ENCODE measurements around the gene SLC16A2.

The SLC16A2 gene

DNA sequence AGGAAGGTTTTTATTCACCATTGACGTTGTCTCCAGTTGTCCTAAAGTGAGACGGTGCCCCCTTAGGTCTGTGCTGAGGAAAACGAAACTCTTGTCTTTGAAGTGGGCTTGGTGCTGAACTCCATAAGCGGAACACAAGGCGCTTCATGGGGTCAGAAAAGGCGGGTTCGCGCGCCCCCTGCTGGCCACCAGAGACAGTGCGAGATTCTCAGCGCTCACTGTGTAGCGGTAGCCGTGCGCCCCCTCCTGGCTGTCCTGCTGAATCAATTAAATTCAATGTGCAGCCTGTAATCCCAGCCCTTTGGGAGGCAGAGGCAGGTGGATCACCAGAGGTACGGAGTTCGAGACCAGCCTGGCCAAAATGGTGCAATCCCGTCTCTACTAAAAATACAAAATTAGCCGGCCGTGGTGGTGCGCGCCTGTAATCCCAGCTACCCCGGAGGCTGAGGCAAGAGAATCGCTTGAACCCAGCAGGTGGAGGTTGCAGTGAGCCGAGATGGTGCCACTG is 129.1 kb downstream of the SLC16A2 start (continued):
- TF ChIP-seq ZNF138 (tag by site-specific recombination; IDR thresholded peaks at IDR 0.05; ENCODE audit: borderline replicate concordance) (no peak), ZSCAN16 (tag by site-specific recombination; IDR thresholded peaks at IDR 0.05) (no peak), ZNF677 (tag by site-specific recombination; IDR thresholded peaks at IDR 0.05) (no peak), ZXDB (tag by site-specific recombination; IDR thresholded peaks at IDR 0.05) (peak; percentile 61; the same call in 1 of the 2 replicates), ZNF776 (tag by site-specific recombination; IDR thresholded peaks at IDR 0.05; ENCODE audit: borderline replicate concordance) (no peak), ZNF626 (tag by site-specific recombination; IDR thresholded peaks at IDR 0.05) (no peak), ZSCAN30 (tag by site-specific recombination; IDR thresholded peaks at IDR 0.05) (peak; percentile 91), KLF10 (tag by site-specific recombination; IDR thresholded peaks at IDR 0.05) (no peak), ZNF621 (tag by site-specific recombination; IDR thresholded peaks at IDR 0.05) (no peak), RBAK (tag by site-specific recombination; IDR thresholded peaks at IDR 0.05) (no peak), ZNF37A (tag by site-specific recombination; IDR thresholded peaks at IDR 0.05) (no peak), GFI1B (tag by site-specific recombination; IDR thresholded peaks at IDR 0.05) (no peak)
- TF ChIP-seq, protein P1, sequence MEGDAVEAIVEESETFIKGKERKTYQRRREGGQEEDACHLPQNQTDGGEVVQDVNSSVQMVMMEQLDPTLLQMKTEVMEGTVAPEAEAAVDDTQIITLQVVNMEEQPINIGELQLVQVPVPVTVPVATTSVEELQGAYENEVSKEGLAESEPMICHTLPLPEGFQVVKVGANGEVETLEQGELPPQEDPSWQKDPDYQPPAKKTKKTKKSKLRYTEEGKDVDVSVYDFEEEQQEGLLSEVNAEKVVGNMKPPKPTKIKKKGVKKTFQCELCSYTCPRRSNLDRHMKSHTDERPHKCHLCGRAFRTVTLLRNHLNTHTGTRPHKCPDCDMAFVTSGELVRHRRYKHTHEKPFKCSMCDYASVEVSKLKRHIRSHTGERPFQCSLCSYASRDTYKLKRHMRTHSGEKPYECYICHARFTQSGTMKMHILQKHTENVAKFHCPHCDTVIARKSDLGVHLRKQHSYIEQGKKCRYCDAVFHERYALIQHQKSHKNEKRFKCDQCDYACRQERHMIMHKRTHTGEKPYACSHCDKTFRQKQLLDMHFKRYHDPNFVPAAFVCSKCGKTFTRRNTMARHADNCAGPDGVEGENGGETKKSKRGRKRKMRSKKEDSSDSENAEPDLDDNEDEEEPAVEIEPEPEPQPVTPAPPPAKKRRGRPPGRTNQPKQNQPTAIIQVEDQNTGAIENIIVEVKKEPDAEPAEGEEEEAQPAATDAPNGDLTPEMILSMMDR (tag by site-specific recombination; IDR thresholded peaks at IDR 0.05) = peak; percentile 99
- TF ChIP-seq, protein P2, sequence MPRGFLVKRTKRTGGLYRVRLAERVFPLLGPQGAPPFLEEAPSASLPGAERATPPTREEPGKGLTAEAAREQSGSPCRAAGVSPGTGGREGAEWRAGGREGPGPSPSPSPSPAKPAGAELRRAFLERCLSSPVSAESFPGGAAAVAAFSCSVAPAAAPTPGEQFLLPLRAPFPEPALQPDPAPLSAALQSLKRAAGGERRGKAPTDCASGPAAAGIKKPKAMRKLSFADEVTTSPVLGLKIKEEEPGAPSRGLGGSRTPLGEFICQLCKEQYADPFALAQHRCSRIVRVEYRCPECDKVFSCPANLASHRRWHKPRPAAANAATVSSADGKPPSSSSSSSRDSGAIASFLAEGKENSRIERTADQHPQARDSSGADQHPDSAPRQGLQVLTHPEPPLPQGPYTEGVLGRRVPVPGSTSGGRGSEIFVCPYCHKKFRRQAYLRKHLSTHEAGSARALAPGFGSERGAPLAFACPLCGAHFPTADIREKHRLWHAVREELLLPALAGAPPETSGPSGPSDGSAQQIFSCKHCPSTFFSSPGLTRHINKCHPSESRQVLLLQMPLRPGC (tag by site-specific recombination; IDR thresholded peaks at IDR 0.05) = peak; percentile 55; the same call in 1 of the 2 replicates
- TF ChIP-seq, protein P3, sequence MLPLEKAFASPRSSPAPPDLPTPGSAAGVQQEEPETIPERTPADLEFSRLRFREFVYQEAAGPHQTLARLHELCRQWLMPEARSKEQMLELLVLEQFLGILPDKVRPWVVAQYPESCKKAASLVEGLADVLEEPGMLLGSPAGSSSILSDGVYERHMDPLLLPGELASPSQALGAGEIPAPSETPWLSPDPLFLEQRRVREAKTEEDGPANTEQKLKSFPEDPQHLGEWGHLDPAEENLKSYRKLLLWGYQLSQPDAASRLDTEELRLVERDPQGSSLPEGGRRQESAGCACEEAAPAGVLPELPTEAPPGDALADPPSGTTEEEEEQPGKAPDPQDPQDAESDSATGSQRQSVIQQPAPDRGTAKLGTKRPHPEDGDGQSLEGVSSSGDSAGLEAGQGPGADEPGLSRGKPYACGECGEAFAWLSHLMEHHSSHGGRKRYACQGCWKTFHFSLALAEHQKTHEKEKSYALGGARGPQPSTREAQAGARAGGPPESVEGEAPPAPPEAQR (tag by site-specific recombination; IDR thresholded peaks at IDR 0.05) = no peak
- TF ChIP-seq, protein P4, sequence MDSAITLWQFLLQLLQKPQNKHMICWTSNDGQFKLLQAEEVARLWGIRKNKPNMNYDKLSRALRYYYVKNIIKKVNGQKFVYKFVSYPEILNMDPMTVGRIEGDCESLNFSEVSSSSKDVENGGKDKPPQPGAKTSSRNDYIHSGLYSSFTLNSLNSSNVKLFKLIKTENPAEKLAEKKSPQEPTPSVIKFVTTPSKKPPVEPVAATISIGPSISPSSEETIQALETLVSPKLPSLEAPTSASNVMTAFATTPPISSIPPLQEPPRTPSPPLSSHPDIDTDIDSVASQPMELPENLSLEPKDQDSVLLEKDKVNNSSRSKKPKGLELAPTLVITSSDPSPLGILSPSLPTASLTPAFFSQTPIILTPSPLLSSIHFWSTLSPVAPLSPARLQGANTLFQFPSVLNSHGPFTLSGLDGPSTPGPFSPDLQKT (IDR thresholded peaks at IDR 0.05; ENCODE audit: borderline replicate concordance, low read depth, low read length) = no peak
- TF ChIP-seq, protein P5, sequence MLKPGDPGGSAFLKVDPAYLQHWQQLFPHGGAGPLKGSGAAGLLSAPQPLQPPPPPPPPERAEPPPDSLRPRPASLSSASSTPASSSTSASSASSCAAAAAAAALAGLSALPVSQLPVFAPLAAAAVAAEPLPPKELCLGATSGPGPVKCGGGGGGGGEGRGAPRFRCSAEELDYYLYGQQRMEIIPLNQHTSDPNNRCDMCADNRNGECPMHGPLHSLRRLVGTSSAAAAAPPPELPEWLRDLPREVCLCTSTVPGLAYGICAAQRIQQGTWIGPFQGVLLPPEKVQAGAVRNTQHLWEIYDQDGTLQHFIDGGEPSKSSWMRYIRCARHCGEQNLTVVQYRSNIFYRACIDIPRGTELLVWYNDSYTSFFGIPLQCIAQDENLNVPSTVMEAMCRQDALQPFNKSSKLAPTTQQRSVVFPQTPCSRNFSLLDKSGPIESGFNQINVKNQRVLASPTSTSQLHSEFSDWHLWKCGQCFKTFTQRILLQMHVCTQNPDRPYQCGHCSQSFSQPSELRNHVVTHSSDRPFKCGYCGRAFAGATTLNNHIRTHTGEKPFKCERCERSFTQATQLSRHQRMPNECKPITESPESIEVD (tag by site-specific recombination; IDR thresholded peaks at IDR 0.05) = no peak
- TF ChIP-seq, protein P6, sequence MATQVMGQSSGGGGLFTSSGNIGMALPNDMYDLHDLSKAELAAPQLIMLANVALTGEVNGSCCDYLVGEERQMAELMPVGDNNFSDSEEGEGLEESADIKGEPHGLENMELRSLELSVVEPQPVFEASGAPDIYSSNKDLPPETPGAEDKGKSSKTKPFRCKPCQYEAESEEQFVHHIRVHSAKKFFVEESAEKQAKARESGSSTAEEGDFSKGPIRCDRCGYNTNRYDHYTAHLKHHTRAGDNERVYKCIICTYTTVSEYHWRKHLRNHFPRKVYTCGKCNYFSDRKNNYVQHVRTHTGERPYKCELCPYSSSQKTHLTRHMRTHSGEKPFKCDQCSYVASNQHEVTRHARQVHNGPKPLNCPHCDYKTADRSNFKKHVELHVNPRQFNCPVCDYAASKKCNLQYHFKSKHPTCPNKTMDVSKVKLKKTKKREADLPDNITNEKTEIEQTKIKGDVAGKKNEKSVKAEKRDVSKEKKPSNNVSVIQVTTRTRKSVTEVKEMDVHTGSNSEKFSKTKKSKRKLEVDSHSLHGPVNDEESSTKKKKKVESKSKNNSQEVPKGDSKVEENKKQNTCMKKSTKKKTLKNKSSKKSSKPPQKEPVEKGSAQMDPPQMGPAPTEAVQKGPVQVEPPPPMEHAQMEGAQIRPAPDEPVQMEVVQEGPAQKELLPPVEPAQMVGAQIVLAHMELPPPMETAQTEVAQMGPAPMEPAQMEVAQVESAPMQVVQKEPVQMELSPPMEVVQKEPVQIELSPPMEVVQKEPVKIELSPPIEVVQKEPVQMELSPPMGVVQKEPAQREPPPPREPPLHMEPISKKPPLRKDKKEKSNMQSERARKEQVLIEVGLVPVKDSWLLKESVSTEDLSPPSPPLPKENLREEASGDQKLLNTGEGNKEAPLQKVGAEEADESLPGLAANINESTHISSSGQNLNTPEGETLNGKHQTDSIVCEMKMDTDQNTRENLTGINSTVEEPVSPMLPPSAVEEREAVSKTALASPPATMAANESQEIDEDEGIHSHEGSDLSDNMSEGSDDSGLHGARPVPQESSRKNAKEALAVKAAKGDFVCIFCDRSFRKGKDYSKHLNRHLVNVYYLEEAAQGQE (tag by site-specific recombination; IDR thresholded peaks at IDR 0.05) = 0 out of 2 replicates have a peak, but pooled peaks have one; percentile 47
- TF ChIP-seq, protein P7, sequence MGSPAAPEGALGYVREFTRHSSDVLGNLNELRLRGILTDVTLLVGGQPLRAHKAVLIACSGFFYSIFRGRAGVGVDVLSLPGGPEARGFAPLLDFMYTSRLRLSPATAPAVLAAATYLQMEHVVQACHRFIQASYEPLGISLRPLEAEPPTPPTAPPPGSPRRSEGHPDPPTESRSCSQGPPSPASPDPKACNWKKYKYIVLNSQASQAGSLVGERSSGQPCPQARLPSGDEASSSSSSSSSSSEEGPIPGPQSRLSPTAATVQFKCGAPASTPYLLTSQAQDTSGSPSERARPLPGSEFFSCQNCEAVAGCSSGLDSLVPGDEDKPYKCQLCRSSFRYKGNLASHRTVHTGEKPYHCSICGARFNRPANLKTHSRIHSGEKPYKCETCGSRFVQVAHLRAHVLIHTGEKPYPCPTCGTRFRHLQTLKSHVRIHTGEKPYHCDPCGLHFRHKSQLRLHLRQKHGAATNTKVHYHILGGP (tag by site-specific recombination; IDR thresholded peaks at IDR 0.05) = no peak
- TF ChIP-seq, protein P8, sequence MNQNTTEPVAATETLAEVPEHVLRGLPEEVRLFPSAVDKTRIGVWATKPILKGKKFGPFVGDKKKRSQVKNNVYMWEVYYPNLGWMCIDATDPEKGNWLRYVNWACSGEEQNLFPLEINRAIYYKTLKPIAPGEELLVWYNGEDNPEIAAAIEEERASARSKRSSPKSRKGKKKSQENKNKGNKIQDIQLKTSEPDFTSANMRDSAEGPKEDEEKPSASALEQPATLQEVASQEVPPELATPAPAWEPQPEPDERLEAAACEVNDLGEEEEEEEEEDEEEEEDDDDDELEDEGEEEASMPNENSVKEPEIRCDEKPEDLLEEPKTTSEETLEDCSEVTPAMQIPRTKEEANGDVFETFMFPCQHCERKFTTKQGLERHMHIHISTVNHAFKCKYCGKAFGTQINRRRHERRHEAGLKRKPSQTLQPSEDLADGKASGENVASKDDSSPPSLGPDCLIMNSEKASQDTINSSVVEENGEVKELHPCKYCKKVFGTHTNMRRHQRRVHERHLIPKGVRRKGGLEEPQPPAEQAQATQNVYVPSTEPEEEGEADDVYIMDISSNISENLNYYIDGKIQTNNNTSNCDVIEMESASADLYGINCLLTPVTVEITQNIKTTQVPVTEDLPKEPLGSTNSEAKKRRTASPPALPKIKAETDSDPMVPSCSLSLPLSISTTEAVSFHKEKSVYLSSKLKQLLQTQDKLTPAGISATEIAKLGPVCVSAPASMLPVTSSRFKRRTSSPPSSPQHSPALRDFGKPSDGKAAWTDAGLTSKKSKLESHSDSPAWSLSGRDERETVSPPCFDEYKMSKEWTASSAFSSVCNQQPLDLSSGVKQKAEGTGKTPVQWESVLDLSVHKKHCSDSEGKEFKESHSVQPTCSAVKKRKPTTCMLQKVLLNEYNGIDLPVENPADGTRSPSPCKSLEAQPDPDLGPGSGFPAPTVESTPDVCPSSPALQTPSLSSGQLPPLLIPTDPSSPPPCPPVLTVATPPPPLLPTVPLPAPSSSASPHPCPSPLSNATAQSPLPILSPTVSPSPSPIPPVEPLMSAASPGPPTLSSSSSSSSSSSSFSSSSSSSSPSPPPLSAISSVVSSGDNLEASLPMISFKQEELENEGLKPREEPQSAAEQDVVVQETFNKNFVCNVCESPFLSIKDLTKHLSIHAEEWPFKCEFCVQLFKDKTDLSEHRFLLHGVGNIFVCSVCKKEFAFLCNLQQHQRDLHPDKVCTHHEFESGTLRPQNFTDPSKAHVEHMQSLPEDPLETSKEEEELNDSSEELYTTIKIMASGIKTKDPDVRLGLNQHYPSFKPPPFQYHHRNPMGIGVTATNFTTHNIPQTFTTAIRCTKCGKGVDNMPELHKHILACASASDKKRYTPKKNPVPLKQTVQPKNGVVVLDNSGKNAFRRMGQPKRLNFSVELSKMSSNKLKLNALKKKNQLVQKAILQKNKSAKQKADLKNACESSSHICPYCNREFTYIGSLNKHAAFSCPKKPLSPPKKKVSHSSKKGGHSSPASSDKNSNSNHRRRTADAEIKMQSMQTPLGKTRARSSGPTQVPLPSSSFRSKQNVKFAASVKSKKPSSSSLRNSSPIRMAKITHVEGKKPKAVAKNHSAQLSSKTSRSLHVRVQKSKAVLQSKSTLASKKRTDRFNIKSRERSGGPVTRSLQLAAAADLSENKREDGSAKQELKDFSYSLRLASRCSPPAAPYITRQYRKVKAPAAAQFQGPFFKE (tag by site-specific recombination; IDR thresholded peaks at IDR 0.05; ENCODE audit: borderline replicate concordance) = no peak

Measured in HEK293 (cell line).